GM21367 (cell line): ENCODE results near the gene DOCK3.
"Not testable (repeated sequence)": the region's sequence is repeated elsewhere in the genome, so short reads cannot be mapped to it uniquely, and the experiment has no call there.

ENCODE experiments used
- ATAC-seq: cut with Tn5 transposase; IDR thresholded peaks from one replicate; pipeline ENCODE4 v1.9.1; 2021; ENCODE audit not compliant: unreplicated experiment

DOCK3 gene

DNA sequence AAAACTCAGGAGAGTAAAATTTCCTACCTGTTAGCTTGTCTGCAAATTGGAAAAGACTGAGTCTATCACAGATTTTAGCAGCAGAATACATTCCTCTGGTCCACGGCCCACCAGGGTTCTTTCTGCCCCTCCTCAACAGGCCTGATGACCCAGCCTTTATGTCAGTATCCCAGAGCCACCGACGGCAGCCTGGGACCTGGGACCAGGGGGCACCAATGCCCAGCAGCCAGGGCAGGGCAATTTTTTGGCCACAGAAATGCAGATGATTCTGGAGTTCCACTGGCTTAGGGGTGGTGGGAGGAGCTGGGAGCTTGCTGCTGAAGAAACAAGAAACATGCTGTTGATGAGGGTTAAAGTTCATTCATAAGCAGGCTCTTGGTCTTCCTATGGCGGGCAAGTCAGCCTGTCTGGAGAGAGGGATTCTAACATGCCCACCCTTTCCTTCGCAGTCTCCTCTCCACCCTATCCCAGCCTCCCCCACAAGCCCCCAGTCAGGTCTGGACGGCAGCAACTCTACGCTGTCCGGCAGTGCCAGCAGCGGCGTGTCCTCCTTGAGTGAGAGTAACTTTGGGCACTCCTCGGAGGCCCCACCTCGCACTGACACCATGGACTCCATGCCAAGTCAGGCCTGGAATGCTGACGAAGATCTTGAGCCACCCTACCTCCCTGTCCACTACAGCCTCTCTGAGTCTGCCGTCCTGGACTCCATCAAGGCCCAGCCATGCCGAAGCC lies 706.0 kb downstream of the DOCK3 start:
- ATAC-seq = no peak

DNA sequence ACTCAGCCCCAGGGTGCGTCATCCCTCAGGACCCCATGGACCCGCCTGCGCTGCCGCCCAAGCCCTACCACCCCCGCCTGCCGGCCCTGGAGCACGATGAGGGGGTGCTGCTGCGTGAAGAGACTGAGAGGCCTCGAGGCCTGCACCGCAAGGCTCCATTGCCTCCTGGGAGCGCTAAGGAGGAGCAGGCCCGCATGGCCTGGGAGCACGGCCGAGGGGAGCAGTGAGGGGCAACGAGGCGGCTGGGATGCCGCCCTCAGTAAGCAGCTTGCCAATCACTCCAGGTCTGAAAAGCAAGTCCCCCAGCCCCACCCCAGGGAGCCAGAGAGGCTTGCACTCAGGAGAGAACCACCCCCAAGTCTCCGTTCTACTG lies 706.6 kb downstream of the DOCK3 start:
- no peak for ATAC-seq

DNA sequence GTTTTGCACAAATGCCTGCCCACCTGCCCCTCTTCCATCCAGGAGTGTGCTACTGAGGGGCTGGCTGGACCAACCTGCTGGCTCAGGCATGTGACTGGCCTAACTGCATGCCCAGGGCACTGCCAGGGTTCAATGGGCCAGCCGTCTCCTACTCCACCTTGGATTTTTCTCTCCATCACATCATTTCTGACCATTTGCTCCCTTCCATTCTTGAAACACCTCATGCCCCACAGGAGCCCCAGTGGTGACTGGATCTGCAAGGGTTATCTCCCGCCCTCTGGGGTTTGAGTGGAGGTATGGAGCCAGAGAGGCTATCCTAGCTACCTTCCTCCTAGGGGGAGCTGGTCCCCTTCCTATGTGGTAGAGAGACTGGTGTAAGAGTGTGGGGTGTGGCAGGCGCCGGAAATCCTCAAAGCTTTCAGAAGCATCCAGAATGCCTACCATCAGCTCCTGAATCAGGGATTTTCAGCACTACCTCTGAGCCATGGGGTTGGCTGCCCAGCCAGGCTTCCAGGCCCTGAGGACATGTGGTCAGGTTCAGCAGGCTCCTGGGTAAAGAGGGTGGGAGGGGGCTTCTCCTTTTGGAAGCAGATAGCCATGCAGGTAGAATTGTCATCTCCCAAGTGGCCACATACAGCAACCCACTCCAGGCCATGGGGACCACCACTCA lies 707.5 kb downstream of the DOCK3 start:
- no peak for ATAC-seq

DNA sequence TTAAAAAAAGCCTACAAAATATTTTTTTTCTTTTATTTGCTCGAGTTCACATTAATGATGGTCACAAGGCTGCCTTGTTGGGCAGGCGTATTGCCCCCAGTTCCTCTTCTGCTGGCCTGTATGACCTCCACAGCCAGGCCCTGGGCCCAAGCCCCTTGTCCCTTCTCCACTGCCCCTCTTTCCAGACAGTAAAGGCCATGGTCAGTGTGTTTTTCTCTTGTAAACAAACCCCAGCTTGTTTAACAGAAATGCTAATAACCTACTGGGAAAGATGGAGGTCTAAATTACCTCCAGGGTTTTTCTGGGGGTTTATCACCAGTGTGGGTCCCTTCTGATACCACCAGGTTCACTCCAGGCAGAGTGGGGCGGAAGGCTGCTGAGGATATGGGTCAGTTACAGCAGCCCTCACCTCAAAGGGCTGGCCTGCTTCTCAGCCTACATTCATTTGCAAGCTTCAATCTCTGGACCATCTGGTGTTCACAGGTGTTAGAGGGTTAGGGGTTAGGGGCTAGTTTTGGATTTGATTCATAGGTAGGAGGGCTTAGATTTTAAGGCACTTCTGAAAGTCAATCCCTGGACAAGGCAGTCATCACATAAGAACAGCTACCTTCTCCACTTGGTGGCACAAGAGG lies 708.3 kb downstream of the DOCK3 start:
- ATAC-seq = no peak

- ATAC-seq = no peak
Measured at GRCh38 chr3:51384055-51384725, 709.5 kb downstream of the DOCK3 start.

DNA sequence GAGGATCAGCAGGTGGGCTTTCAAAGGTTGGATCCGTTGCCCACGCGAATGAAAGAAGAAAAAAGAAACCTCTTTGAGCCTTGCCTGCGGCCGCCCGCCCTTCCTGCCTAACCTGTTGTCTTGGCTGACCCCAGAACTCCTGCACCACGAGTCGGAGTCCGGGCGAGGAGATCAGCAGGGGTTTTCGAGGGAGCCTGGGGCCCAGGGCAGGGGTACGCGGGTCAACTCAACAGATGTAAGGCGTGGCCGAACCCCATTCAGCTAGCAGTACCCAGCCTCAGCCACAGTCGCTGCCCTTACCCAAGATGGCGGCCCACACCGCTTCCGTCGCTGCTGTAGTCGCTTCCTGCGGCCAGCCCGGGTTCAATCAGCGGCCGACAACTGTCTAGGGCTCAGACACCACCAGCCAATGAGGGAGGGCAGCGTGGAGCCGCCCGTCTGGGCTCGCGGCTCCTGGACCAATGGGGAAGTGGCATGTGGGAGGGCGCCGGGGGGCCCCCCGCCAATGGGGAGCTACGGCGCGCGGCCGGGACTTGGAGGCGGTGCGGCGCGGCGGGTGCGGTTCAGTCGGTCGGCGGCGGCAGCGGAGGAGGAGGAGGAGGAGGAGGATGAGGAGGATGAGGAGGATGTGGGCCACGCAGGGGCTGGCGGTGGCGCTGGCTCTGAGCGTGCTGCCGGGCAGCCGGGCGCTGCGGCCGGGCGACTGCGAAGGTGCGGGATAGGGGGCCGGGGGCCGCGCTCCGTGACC lies 710.2 kb downstream of the DOCK3 start, which contains the start of gene MANF:
Gene MANF, plus strand, starts transcription at position 566 of the 748 bp plus-strand sequence. Its CDS starts 52 bp downstream, at position 618.
- ATAC-seq = peak; percentile 93

GRCh38 chr3:51385621-51386091 lies 710.9 kb downstream of the DOCK3 start:
- no peak for ATAC-seq

DNA sequence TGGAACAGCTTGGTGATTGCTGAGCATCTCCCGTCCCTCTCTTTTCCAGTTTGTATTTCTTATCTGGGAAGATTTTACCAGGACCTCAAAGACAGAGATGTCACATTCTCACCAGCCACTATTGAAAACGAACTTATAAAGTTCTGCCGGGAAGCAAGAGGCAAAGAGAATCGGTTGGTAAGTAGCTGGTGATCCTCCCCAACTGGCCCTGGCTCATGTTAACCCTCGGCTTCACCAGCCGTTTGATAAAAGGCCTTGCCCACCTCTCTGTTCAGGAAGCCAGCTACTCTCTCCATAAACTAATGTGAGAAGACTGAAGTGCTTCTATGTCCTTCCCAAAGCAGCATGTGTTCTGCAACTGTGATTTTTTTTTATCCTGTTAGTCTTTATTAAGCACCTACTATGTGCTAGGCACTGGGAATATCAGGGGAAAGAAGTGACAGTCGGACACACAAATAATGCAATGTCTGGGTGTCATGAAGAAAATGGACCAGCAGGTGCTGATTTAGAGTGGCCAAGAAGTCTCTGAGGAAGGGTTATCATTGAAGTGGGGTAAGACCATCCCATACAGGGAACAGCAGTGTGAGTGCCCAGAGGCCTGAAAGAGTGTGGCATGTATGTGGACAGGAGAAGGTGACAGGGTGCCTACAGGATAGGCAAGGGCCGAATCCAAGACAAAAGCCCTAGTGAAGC lies 711.6 kb downstream of the DOCK3 start:
- no peak for ATAC-seq

GRCh38 chr3:51386852-51387229 lies 712.1 kb downstream of the DOCK3 start:
- ATAC-seq = no peak

GRCh38 chr3:51387281-51387680 lies 712.6 kb downstream of the DOCK3 start:
- not testable (repeated sequence) for ATAC-seq

DNA sequence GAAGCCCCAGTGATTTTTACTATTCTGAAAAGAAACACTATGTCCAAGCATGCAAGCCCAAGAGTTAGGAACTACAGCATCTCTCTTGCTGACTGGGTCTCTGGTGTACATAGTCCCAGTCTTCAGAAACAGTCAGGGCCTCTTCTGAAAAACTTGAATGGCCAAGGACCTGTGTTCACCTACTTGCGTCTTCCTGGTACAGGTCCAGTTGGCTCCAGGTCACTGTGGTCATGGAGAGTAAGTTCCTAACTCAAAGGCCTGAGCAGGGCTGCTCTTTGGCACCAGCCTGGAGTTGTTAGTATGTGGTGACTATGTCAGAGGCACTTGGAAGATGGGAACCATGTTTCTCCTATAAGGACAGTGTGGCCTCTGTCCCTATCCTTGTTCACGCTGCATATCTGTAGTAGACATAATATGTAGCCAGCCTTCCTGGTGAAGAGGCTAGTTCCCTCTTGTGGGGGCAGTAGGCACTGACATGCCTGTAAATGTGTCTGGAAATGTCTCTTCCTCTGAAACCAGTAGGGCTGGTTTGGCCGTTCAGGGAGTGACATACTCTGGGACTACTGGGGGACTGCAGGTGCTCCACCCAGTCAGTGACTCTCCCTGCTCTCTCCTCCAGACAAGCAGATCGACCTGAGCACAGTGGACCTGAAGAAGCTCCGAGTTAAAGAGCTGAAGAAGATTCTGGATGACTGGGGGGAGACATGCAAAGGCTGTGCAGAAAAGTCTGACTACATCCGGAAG lies 713.7 kb downstream of the DOCK3 start:
- ATAC-seq = no peak

DNA sequence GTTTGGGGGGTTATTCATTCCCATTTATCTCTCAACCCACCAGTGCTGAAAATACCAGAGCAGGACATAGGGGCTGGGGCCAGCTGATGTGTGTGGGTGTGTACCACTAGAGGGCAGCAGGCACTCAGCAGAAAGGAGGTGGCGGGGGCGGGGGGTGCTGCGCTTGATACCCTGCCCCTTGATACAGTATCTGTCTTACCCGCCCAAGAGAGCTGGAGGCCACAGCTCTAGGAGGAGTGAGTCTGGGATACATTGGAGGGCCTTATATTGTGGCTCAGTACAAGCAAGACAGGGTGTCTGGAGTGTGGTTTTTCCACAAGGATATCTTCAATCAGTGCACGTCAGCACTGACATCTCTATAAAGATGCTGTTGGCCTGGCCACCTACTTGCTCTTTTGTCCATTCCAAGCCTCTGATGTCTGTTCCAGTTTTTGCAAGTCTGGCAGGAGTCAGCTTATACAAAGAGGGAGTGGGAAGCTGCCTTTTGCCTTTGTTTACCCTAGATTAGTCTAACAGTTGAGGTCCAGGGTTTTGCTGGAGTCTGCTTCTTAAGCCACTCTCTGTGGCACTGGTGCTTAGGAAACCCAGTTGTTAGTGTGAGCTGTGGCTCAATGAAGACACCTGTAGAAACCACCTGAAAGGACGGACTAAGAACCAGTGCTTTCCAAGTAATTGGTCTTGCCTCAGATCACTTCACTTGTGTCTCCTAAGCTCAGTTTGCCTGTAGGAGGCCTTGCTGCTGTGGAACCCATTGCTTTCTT lies 714.9 kb downstream of the DOCK3 start:
- no peak for ATAC-seq

DNA sequence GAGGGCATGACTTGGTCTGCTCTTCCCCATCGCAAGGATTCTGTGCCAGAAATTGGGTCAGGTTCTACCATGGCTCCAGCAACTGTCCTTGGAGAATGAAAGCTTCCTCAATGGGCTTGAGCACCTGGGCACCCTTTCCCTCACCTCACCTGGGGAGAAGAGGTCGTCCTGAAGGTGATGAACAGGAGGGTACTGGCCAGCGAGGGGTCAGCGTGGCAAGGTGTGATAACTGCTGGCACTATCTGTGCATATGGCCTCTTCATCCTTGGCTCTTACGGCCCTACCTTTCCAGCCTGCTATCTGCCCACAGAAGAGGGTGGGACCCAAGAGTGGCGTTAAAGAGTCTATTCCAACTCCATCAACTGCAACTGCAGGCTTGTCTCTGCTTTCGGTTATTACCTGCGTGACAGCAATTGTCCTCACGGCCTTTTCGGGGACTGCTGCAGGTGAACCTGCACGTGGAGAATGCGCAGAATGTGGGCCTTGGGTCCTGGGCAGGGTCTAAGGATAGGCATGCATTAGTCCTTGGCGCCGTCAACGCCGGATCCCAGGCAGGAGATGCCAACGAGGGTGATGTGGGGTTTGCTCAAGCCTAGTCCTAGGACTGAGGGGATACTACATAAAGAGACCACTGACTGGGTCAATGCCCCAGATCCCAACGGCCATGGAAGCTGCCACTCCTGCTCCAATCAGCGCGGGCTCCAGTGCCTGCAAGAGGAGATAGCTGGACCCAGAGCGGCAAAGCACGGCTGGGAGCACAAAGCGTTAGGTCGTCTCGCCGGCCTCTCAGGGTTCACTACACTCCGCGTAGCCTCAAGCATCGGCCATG lies 715.7 kb downstream of the DOCK3 start:
- peak; percentile 5 for ATAC-seq

DNA sequence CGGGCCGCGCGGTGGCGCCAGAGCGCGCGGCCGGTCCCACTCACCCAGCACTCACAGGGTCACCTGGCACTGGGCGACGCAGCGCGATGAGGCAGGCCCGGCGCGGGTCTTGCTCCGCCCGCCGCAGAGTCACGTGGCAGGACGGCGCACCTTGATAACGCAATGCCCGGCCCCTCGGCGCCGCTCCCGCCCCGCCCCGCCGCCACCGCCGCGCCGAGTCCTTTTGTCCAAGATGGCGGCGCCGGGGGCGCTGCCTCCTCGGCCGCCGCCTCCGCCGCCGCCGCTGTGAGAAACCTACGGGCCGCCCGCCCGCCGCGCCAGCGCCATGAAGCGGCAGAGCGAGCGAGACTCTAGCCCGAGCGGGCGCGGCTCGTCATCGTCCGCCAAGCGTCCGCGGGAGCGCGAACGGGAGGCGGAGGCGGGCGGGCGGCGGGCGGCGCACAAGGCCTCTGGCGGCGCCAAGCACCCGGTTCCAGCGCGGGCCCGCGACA lies 716.4 kb downstream of the DOCK3 start, which contains the start of gene RBM15B:
Gene RBM15B, plus strand, starts transcription at position 211 of the 491 bp plus-strand sequence. Its CDS starts 115 bp downstream, at position 326.
- peak; percentile 90 for ATAC-seq

DNA sequence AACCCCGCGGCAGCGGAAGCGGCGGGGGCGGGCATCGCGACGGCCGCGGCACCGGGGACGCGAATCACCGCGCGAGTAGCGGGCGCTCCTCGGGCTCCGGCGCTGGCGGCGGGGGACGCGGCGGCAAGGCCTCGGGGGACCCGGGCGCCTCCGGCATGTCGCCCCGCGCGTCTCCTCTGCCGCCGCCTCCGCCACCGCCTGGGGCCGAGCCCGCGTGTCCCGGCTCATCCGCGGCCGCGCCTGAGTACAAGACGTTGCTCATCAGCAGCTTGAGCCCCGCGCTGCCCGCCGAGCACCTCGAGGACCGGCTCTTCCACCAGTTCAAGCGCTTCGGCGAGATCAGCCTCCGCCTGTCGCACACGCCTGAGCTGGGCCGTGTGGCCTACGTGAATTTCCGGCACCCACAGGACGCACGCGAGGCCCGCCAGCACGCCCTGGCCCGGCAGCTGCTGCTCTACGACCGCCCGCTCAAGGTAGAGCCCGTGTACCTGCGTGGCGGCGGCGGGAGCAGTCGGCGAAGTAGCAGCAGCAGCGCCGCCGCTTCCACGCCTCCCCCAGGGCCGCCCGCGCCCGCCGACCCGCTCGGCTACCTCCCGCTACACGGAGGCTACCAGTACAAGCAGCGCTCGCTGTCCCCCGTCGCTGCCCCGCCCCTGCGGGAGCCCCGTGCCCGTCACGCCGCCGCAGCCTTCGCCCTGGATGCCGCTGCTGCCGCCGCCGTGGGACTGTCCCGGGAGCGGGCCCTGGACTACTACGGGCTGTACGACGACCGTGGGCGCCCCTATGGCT lies 717.0 kb downstream of the DOCK3 start:
- no peak for ATAC-seq

DNA sequence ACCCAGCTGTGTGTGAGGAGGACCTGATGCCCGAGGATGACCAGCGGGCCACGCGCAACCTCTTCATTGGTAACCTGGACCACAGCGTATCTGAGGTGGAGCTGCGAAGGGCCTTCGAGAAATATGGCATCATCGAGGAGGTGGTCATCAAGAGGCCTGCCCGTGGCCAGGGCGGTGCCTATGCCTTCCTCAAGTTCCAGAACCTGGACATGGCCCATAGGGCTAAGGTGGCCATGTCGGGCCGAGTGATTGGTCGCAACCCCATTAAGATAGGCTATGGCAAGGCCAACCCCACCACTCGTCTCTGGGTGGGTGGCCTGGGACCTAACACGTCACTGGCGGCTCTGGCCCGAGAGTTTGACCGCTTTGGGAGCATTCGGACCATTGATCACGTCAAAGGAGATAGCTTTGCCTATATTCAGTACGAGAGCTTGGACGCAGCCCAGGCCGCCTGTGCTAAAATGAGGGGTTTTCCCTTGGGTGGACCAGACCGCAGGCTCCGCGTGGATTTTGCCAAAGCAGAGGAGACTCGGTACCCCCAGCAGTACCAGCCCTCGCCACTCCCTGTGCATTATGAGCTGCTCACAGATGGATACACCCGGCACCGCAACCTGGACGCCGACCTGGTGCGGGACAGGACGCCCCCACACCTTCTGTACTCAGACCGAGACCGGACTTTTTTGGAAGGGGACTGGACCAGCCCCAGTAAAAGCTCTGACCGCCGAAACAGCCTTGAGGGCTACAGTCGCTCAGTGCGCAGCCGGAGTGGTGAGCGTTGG lies 717.8 kb downstream of the DOCK3 start:
- ATAC-seq = no peak
